GM12874 (cell line): ENCODE data around the gene ATP11B.

Experiments
- CTCF ChIP-seq: IDR thresholded peaks from 2 replicates; pipeline ENCODE4 v1.5.1; 2011; ENCODE audit warnings: low read depth, mild to moderate bottlenecking, control low read depth, low read length, moderate library complexity; ENCODE audit not compliant: insufficient read depth

ATP11B gene

DNA sequence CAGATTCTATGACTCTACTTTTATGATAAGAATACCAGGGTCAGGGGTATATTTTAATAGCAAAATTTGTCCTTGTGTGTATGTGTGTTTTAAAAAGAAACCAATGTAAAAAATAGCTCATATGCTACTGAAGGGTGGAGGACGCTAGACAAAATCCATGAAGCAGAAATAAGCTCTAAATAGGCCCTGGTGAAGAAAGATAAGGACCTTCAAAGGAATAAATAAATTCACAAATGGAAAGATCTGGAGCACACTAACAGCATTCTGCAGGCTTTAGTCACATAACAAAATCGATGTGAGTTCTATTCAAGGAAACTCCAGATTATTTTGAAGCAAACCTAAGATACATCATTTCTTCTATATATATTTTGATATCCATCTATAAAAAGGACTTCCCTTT is 27.2 kb upstream of the ATP11B start:
- TF ChIP-seq CTCF: no peak

- no peak for TF ChIP-seq CTCF
These were observed 24.9 kb upstream of the ATP11B start for GRCh38 chr3:182768413-182768812.

DNA sequence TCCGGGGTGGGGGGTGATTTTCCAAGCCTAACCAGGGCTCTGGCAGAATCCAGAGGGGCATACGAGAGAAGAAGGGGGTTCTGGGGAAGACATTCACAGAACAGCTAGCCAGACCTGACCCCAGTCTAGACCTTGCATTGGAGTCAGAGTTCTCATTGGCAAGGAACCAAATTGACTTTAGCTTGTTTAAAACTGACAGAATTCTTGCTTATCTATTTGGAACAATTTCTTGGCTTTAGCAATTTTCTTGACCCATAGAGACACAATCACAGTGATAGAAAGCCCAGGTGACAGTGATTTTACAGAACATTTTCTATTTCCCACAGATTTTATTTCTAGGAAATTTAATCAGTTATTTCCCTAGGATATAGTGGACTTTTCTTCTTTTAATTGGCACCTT is 23.6 kb upstream of the ATP11B start:
- TF ChIP-seq CTCF: no peak

DNA sequence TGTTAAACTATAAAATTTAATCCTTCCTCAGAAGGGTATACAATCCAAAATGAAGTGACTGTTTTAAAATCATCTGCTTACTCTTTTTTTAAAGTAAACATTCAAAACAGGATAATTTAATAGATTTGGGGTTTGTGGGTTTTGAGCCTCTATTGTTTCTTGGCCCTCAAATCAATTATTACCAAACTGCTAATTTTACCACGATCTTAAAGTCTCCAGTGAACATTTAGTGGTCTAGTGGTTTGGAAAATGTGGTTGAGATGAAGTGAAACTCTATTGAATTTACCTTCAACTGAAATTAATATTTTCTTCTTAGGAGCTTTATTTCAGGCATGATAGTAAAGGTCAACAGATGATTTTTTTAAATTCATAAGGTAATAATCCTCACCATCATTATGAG is 11.2 kb upstream of the ATP11B start:
- no peak for TF ChIP-seq CTCF

GRCh38 chr3:182783106-182783505 is 10.2 kb upstream of the ATP11B start:
- no peak for TF ChIP-seq CTCF

- TF ChIP-seq CTCF: no peak
These were observed 8.8 kb upstream of the ATP11B start for GRCh38 chr3:182784542-182784941.

DNA sequence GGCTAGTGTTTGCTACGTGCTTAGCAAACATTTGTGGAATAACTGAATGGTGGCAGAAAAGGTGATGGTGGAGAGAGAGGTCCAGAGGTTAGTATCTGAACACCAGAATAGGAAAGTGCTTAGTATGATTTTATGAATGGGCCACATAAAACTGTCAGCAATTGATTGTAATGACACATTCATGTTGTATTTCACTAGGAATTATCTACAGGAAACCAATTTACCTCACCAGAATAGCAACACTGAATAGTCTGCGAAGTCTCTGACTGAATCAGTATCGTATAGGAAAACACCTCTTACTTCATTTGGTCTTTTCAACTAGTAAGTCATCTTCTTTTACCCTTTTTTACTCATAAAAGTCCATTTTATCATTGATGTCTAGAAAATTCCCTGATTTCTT is 8.2 kb upstream of the ATP11B start:
- no peak for TF ChIP-seq CTCF

- no peak for TF ChIP-seq CTCF
These were observed 7.5 kb upstream of the ATP11B start for GRCh38 chr3:182785756-182786155.
